Upper lobe of right lung (tissue), 1 donor: ENCODE results near the gene MAPKAP1. TPM values are rescaled to one million over a fixed set of nuclear protein-coding genes. Genes with fewer than 3 reads are reported as not detected.

ENCODE experiments used
- ATAC-seq: fragments of 200-7000 bp; cut with Tn5 transposase; one replicate; pipeline ENCODE4 v1.9.1; 2020; ENCODE audit warnings: mild to moderate bottlenecking, moderate library complexity
- DNase-seq: peaks from one replicate; pipeline ENCODE4 v3.0.0-alpha.2; 2020
- H3K27ac ChIP-seq: fragments of 200-600 bp; one replicate; pipeline ENCODE4 v1.8.0; 2022
- H3K27me3 ChIP-seq: fragments of 200-600 bp; one replicate; pipeline ENCODE4 v1.8.0; 2022; ENCODE audit warnings: mild to moderate bottlenecking
- H3K36me3 ChIP-seq: fragments of 200-600 bp; one replicate; pipeline ENCODE4 v1.8.0; 2022
- H3K4me1 ChIP-seq: fragments of 200-600 bp; one replicate; pipeline ENCODE4 v1.8.0; 2022
- H3K4me3 ChIP-seq: fragments of 200-600 bp; one replicate; pipeline ENCODE4 v1.8.0; 2022; ENCODE audit warnings: mild to moderate bottlenecking
- H3K9me3 ChIP-seq: fragments of 200-600 bp; one replicate; pipeline ENCODE4 v1.8.0; 2022
- CTCF ChIP-seq: fragments of 200-600 bp; IDR thresholded peaks from one replicate; pipeline ENCODE4 v1.8.0; 2022; ENCODE audit warnings: antibody characterized with exemption
- intact Hi-C: fragments of 100-400 bp; cut with DNase I; formaldehyde crosslinking; loops from one replicate; pipeline ENCODE4 v1.11.0; 2022
- total RNA-seq: library from RNA; stranded (reverse); fragmentation: NEBNext Ultra II Directional; extraction: Animal tissue kit (Norgen Biotek cat#: 25700); gene quantifications from one replicate; pipeline ENCODE4 v1.2.1, GENCODE V29; 2021
- donor health status: DM: no; HTN: yes; CAD: no; lungs with severe emphysema.

The MAPKAP1 gene
- total RNA-seq, 1 donor from 2014 or later: 76.8 TPM

- no peaks in the 10 kb centered on the region for H3K9me3 ChIP-seq
- no peak for ATAC-seq
- no peaks in the 10 kb centered on the region for H3K36me3 ChIP-seq
- intact Hi-C loops: loop anchor here (10.0 kb wide), 1 partner anchor 234 kb away; no protein-coding TSS in a partner anchor
- no peak overlapping the region for H3K27ac ChIP-seq
- peaks cover 15% of the 10 kb centered on the region for H3K4me1 ChIP-seq
- no peak overlapping the region for H3K4me3 ChIP-seq
- no peaks in the 10 kb centered on the region for H3K27me3 ChIP-seq
- no peak for DNase-seq
- no peak for TF ChIP-seq CTCF
Measured at GRCh38 chr9:125638239-125639045, 68.6 kb downstream of the MAPKAP1 start.

GRCh38 chr9:125637241-125637640 is 69.8 kb downstream of the MAPKAP1 start:
- TF ChIP-seq CTCF: no peak
- Histone ChIP-seq H3K27me3 (no peaks in the 10 kb centered on the region), H3K9me3 (no peaks in the 10 kb centered on the region), H3K4me3 (no peak overlapping the region), H3K36me3 (no peaks in the 10 kb centered on the region), H3K4me1 (peaks cover 25% of the 10 kb centered on the region), H3K27ac (no peak overlapping the region)
- no peak for DNase-seq
- no peak for ATAC-seq
- intact Hi-C loops: loop anchor here (10.0 kb wide), 1 partner anchor 232 kb away; no protein-coding TSS in a partner anchor

GRCh38 chr9:125635888-125636287 is 71.1 kb downstream of the MAPKAP1 start:
- DNase-seq: no peak
- intact Hi-C loops: loop anchor here (10.0 kb wide), 1 partner anchor 231 kb away; no protein-coding TSS in a partner anchor
- H3K4me1 ChIP-seq: peaks cover 38% of the 10 kb centered on the region

GRCh38 chr9:125634040-125634717 is 72.8 kb downstream of the MAPKAP1 start:
- Histone ChIP-seq H3K4me1 (peaks cover 34% of the 10 kb centered on the region), H3K36me3 (no peaks in the 10 kb centered on the region), H3K9me3 (no peaks in the 10 kb centered on the region), H3K27me3 (no peaks in the 10 kb centered on the region), H3K27ac (no peak overlapping the region), H3K4me3 (no peak overlapping the region)
- DNase-seq: no peak
- no peak for ATAC-seq
- intact Hi-C loops: loop anchor here (10.0 kb wide), 1 partner anchor 229 kb away; no protein-coding TSS in a partner anchor
- TF ChIP-seq CTCF: no peak

More at GRCh38 chr9:125635888-125636287, 71.1 kb downstream of the MAPKAP1 start:
- Histone ChIP-seq H3K4me3 (no peak overlapping the region), H3K27ac (no peak overlapping the region), H3K9me3 (no peaks in the 10 kb centered on the region), H3K27me3 (no peaks in the 10 kb centered on the region), H3K36me3 (no peaks in the 10 kb centered on the region)
- no peak for TF ChIP-seq CTCF
- ATAC-seq: no peak

GRCh38 chr9:125633116-125633745 is 73.8 kb downstream of the MAPKAP1 start:
- Histone ChIP-seq H3K36me3 (no peaks in the 10 kb centered on the region), H3K4me1 (peaks cover 34% of the 10 kb centered on the region), H3K9me3 (no peaks in the 10 kb centered on the region), H3K4me3 (no peak overlapping the region), H3K27ac (peak overlapping the region; percentile 62), H3K27me3 (no peaks in the 10 kb centered on the region)
- intact Hi-C loops: loop anchor here (10.0 kb wide), 1 partner anchor 228 kb away; no protein-coding TSS in a partner anchor
- TF ChIP-seq CTCF: no peak
- ATAC-seq (no peak), DNase-seq (no peak)
